Stomach (tissue), 9 donors: Measurements from ENCODE around the gene TIMM17A. TPM values are rescaled to one million over a fixed set of nuclear protein-coding genes. Genes with fewer than 3 reads are reported as not detected.
A peak's percentile ranks its signal among the peaks of the same experiment; 100 is the strongest.

Experiments used
- DNase-seq, 2 donors: peaks; one replicate each; pipeline versions ENCODE4 v3.0.0 to v3.0.0-alpha.2; 2013 to 2019
- H3K27ac ChIP-seq, 5 donors: fragments of 200-600 bp in 4 of 5; sonication (generic) in 4 of 5; one replicate each; pipeline ENCODE4 v1.5.1; 2013 to 2019; ENCODE audit warnings: mild to moderate bottlenecking in 1 of 5, moderate library complexity in 1 of 5
- H3K27me3 ChIP-seq, 3 donors: fragments of 200-600 bp; sonication (generic); one replicate each; pipeline ENCODE4 v1.5.1; 2017 to 2019; ENCODE audit warnings: mixed run types in 1 of 3
- H3K36me3 ChIP-seq, 4 donors: fragments of 200-600 bp; sonication (generic); 1 replicate in 3 of 4; 2 replicates in 1 of 4; pipeline ENCODE4 v1.5.1; 2016 to 2019
- H3K4me1 ChIP-seq, 4 donors: fragments of 200-600 bp; sonication (generic); one replicate each; pipeline ENCODE4 v1.5.1; 2016 to 2019
- H3K4me3 ChIP-seq, 4 donors: fragments of 200-600 bp; sonication (generic) in 3 of 4; one replicate each; pipeline ENCODE4 v1.5.1; 2016 to 2019; ENCODE audit warnings: mild to moderate bottlenecking in 1 of 4
- H3K9me3 ChIP-seq, 4 donors: fragments of 200-600 bp; sonication (generic); one replicate each; pipeline ENCODE4 v1.5.1; 2016 to 2019
- EP300 ChIP-seq: sonication (generic); formaldehyde crosslinking; IDR thresholded peaks from one replicate; pipeline ENCODE4 v1.6.1; 2017; ENCODE audit warnings: antibody characterized with exemption
- POLR2A ChIP-seq, 4 donors: fragments of 450-650 bp; IDR thresholded peaks; one replicate each; pipeline ENCODE4 v1.6.1; 2016; ENCODE audit warnings: antibody characterized with exemption in 4 of 4, control low read depth in 2 of 4, mild to moderate bottlenecking in 1 of 4, moderate library complexity in 1 of 4
- POLR2AphosphoS5 ChIP-seq, 3 donors: sonication (generic); formaldehyde crosslinking; IDR thresholded peaks; one replicate each; pipeline ENCODE4 v1.6.1; 2016; ENCODE audit warnings: antibody characterized with exemption in 3 of 3
- WGBS, 5 donors: extraction: QIAGEN DNeasy Blood & Tissue Kit in 3 of 5; methylation state at CpG; one replicate each; pipeline versions ENCODE4 v1.1.5 to v1.1.7; 2013 to 2018; 5-methylcytosine and 5-hydroxymethylcytosine counted together
- intact Hi-C: fragments of 100-400 bp; cut with DNase I; formaldehyde crosslinking; loops from one replicate; pipeline ENCODE4 v1.15.1; 2023; ENCODE audit warnings: low total_unique reads
- polyA plus RNA-seq, 3 donors: library from polyadenylated mRNA; stranded (reverse); fragments of 200-250 nt; gene quantifications; one replicate each; pipeline ENCODE4 v1.2.3, GENCODE V29; 2013
- total RNA-seq, 5 donors: library from RNA; depleted of rRNA; stranded (reverse); fragments of >200 nt; gene quantifications; one replicate each; pipeline versions ENCODE4 v1.1.0 to v1.2.3, GENCODE V29; 2014 to 2016
- TF ChIP-seq, protein P1 (sequence below), 7 experiments: fragments of 450-650 bp in 4 of 7; fragments of 200-600 bp in 3 of 7; sonication (generic) in 3 of 7; IDR thresholded peaks; one replicate each; pipeline ENCODE4 v1.5.1; 2016 to 2019; ENCODE audit warnings: antibody characterized with exemption in 7 of 7, control low read depth in 2 of 7, mild to moderate bottlenecking in 1 of 7
- donor health status: healthy with polysubstance abuse.
- donor health status: Bipolar disorder and iron deficiency.
- donor health status: healthy.

TIMM17A gene
- total and polyA plus RNA-seq, 8 donors: 3.2 to 48.8 (median 29.5) TPM

DNA sequence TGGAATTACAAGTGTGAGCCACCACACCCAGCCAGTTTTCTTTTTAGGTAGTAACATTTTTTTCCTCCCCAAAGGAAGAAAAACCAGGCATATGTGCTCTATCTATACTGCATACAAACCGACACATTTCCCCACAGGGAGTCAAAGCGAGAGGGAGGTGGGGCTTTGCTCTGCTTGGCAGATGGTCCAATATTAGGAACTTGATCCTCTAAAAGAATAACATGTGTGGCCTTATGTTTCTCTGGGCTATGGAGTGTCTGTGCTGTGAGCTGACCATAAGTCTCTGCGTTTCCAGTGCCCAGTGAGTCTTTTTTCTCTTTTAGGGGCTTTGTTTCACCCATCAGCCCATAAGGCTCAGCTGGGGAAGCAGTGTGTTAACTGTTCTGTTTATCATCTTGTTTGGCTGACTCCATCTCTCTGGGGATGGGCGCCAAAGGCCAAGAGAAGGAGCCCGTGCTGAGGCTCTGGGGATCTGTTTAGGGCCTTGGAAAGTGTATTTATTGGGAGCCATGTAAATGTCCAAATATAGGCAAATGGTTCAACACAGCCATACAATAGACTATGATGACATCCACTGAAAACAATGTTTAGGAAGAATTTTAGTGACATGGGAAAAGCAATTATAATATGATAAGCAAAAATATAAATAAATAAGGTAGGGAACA lies 29.2 kb upstream of the TIMM17A start:
- no peak overlapping the region for H3K4me3 ChIP-seq
- H3K27ac ChIP-seq: peak overlapping the region in 4 of 5 donors; percentile 38 to 73 (median 62)
- peak in 1 of 2 donors; percentile 54 for DNase-seq
- H3K9me3 ChIP-seq: no peaks in the 10 kb centered on the region
- peaks cover 0 to 37% (median 10%) of the 10 kb centered on the region in 4 donors for H3K4me1 ChIP-seq
- intact Hi-C loops: no loop called here
- no peak for TF ChIP-seq POLR2AphosphoS5 (IDR thresholded peaks at IDR 0.05)
- no peak for TF ChIP-seq EP300
- H3K27me3 ChIP-seq: no peaks in the 10 kb centered on the region
- H3K36me3 ChIP-seq: peaks cover 0 to 24% (median 5%) of the 10 kb centered on the region in 4 donors
- 52 to 74% (median 68%) methylated on average over 5 of the region's 5 CpGs for WGBS, 5 donors

DNA sequence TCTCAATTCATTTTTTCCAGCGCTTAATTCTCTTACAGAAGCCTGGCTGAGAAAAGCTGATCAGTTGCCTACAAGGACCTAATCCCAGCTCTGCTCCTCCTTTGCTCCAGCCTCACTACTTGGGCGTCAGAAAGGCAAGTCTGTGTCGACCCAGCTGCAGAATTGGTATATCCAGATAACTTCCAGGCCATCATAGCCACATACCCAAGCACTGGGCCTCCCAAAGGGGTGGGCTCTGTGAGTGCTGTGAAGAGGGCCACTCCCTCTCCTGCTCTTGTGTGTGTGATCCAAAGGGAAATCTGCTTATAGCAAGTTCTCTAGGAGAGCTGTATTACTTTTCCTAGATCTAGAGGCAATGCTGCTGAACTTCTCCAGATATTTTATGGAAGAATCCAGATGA lies 27.0 kb upstream of the TIMM17A start:
- intact Hi-C loops: no loop called here
- Histone ChIP-seq H3K27ac (peak overlapping the region in 3 of 5 donors; percentile 14 to 73 (median 43)), H3K4me1 (peaks cover 0 to 38% (median 7%) of the 10 kb centered on the region in 4 donors), H3K36me3 (peaks cover 0 to 27% (median 5%) of the 10 kb centered on the region in 4 donors), H3K27me3 (no peaks in the 10 kb centered on the region), H3K9me3 (no peaks in the 10 kb centered on the region), H3K4me3 (no peak overlapping the region)
- TF ChIP-seq, protein P1, sequence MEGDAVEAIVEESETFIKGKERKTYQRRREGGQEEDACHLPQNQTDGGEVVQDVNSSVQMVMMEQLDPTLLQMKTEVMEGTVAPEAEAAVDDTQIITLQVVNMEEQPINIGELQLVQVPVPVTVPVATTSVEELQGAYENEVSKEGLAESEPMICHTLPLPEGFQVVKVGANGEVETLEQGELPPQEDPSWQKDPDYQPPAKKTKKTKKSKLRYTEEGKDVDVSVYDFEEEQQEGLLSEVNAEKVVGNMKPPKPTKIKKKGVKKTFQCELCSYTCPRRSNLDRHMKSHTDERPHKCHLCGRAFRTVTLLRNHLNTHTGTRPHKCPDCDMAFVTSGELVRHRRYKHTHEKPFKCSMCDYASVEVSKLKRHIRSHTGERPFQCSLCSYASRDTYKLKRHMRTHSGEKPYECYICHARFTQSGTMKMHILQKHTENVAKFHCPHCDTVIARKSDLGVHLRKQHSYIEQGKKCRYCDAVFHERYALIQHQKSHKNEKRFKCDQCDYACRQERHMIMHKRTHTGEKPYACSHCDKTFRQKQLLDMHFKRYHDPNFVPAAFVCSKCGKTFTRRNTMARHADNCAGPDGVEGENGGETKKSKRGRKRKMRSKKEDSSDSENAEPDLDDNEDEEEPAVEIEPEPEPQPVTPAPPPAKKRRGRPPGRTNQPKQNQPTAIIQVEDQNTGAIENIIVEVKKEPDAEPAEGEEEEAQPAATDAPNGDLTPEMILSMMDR (IDR thresholded peaks at IDR 0.05): no peak
- TF ChIP-seq POLR2A (IDR thresholded peaks at IDR 0.05) (no peak), POLR2AphosphoS5 (IDR thresholded peaks at IDR 0.05) (no peak), EP300 (no peak)
- 74 to 83% (median 79%) methylated on average over 3 of the region's 3 CpGs for WGBS, 5 donors
- no peak for DNase-seq

- intact Hi-C loops: no loop called here
- H3K27ac ChIP-seq: peak overlapping the region in 3 of 5 donors; percentile 28 to 45 (median 32)
- 53 to 69% (median 60%) methylated on average over 4 of the region's 4 CpGs for WGBS, 5 donors
- H3K4me3 ChIP-seq: no peak overlapping the region
- TF ChIP-seq EP300 (no peak), POLR2AphosphoS5 (IDR thresholded peaks at IDR 0.05) (no peak), POLR2A (IDR thresholded peaks at IDR 0.05) (no peak)
- TF ChIP-seq, protein P1 (IDR thresholded peaks at IDR 0.05): no peak
- no peak for DNase-seq
- peaks cover 0 to 27% (median 5%) of the 10 kb centered on the region in 4 donors for H3K36me3 ChIP-seq
- no peaks in the 10 kb centered on the region for H3K27me3 ChIP-seq
- peaks cover 0 to 52% (median 13%) of the 10 kb centered on the region in 4 donors for H3K4me1 ChIP-seq
- H3K9me3 ChIP-seq: no peaks in the 10 kb centered on the region
Measured at GRCh38 chr1:201930137-201930536, 25.2 kb upstream of the TIMM17A start.

DNA sequence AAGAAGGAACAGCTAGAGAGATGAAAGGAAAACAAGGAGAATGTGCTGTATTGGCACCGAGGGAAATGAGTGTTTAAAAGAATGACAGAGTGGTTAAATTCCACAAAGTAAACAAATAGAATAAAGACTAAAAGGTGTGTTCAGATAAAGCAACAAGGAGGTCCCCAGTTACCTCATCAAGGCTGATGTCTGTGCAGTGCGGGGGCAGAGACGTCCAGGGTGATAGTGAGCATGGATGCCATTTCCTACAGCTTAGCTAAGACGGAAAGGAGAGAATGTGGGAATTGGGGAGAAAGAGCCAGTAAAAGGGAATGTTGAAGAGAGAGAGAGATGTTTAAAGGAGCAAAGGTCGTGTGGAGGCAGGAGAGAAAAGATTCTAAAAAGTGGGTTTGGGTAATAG lies 24.5 kb upstream of the TIMM17A start:
- intact Hi-C loops: no loop called here
- no peaks in the 10 kb centered on the region for H3K9me3 ChIP-seq
- H3K36me3 ChIP-seq: peaks cover 0 to 27% (median 5%) of the 10 kb centered on the region in 4 donors
- H3K27ac ChIP-seq: peak overlapping the region in 2 of 5 donors; percentile 32 to 45
- 41 to 56% (median 47%) methylated on average over 5 of the region's 5 CpGs for WGBS, 5 donors
- H3K4me1 ChIP-seq: peaks cover 0 to 47% (median 13%) of the 10 kb centered on the region in 4 donors
- H3K4me3 ChIP-seq: no peak overlapping the region
- TF ChIP-seq, protein P1 (IDR thresholded peaks at IDR 0.05): no peak
- TF ChIP-seq EP300: no peak
- no peak for TF ChIP-seq POLR2AphosphoS5 (IDR thresholded peaks at IDR 0.05)
- TF ChIP-seq POLR2A (IDR thresholded peaks at IDR 0.05): no peak
- DNase-seq: no peak
- no peaks in the 10 kb centered on the region for H3K27me3 ChIP-seq
